GM12878 (cell line): ENCODE results near the gene SPON2.

ENCODE experiments used
- CTCF ChIP-seq, 3 experiments: IDR thresholded peaks in 2 of 3; conservative IDR thresholded peaks in 1 of 3; 2 replicates each; pipeline ENCODE4 v1.5.1; 2011; ENCODE audit warnings: low read depth in 3 of 3, low read length in 3 of 3, mild to moderate bottlenecking in 3 of 3, control low read depth in 2 of 3, moderate library complexity in 2 of 3, inconsistent platforms in 1 of 3, mixed read lengths in 1 of 3; ENCODE audit not compliant: control insufficient read depth in 2 of 3, insufficient read depth in 1 of 3; ENCODE audit errors: extremely low read depth in 1 of 3
- EZH2 ChIP-seq: IDR thresholded peaks from 2 replicates; pipeline ENCODE4 v1.6.1; 2012; ENCODE audit warnings: low read depth, mild to moderate bottlenecking, control low read depth, inconsistent platforms, low read length, borderline replicate concordance; ENCODE audit not compliant: control insufficient read depth
- FOS ChIP-seq: IDR thresholded peaks from 3 replicates; pipeline ENCODE4 v1.6.1; 2011; ENCODE audit warnings: borderline replicate concordance; ENCODE audit not compliant: insufficient read length; ENCODE audit errors: extremely low read depth
- JUND ChIP-seq: IDR thresholded peaks from 2 replicates; pipeline ENCODE4 v1.6.1; 2012; ENCODE audit warnings: low read depth, mild to moderate bottlenecking, low read length, improper control_type of control experiment, moderate library complexity
- MLLT1 ChIP-seq: fragments of 450-650 bp; IDR thresholded peaks from 2 replicates; pipeline ENCODE4 v1.6.1; 2016; ENCODE audit warnings: mild to moderate bottlenecking
- POLR2A ChIP-seq: IDR thresholded peaks from 2 replicates; pipeline ENCODE4 v1.6.1; 2011; ENCODE audit warnings: low read depth, mild to moderate bottlenecking, low read length
- RBBP5 ChIP-seq: fragments of 200-600 bp; sonication (generic); conservative IDR thresholded peaks from 2 replicates; pipeline ENCODE4 v1.6.1; 2016
- REST ChIP-seq: IDR thresholded peaks from 2 replicates; pipeline ENCODE4 v1.6.1; 2012; ENCODE audit warnings: mild to moderate bottlenecking, low read depth, low read length
- SP1 ChIP-seq: IDR thresholded peaks from one replicate; pipeline ENCODE4 v1.6.1; 2011; ENCODE audit warnings: low read depth, low read length
- SUPT20H ChIP-seq: IDR thresholded peaks from 2 replicates; pipeline ENCODE4 v1.6.1; 2011; ENCODE audit warnings: low read depth, mild to moderate bottlenecking, low read length, moderate library complexity, borderline replicate concordance; ENCODE audit not compliant: control insufficient read depth
- TAF1 ChIP-seq: IDR thresholded peaks from 2 replicates; pipeline ENCODE4 v1.6.1; 2011; ENCODE audit warnings: mild to moderate bottlenecking, low read depth, low read length, borderline replicate concordance
- YY1 ChIP-seq: IDR thresholded peaks from 2 replicates; pipeline ENCODE4 v1.6.1; 2011; ENCODE audit warnings: low read depth, mild to moderate bottlenecking, low read length
- ZNF274 ChIP-seq: IDR thresholded peaks from one replicate; pipeline ENCODE4 v1.8.0; 2011; ENCODE audit not compliant: insufficient read length, insufficient read depth

GRCh38 chr4:1218634-1219565, 46.5 kb upstream of the SPON2 start:
- no peak for TF ChIP-seq ZNF274
- TF ChIP-seq JUND, result no peak; the same call in 1 of the 2 replicates
- TF ChIP-seq YY1, result no peak
- TF ChIP-seq TAF1, result no peak
- no peak for TF ChIP-seq RBBP5
- no peak for TF ChIP-seq REST
- no peak for TF ChIP-seq CTCF (IDR thresholded peaks at IDR 0.05 in 2 of 3, conservative IDR thresholded peaks at IDR 0.05 in 1 of 3; ENCODE audit: control insufficient read depth in 2 of 3, extremely low read depth in 1 of 3, insufficient read depth in 1 of 3, low read depth in 3 of 3, low read length in 3 of 3)
- TF ChIP-seq EZH2, result no peak
- TF ChIP-seq SP1, result peak; percentile 49
- peak; percentile 37 for TF ChIP-seq MLLT1
- TF ChIP-seq SUPT20H, result no peak
- no peak for TF ChIP-seq POLR2A
- no peak for TF ChIP-seq FOS
